Measurements from ENCODE around the gene NPAS3.

Gene NPAS3

DNA sequence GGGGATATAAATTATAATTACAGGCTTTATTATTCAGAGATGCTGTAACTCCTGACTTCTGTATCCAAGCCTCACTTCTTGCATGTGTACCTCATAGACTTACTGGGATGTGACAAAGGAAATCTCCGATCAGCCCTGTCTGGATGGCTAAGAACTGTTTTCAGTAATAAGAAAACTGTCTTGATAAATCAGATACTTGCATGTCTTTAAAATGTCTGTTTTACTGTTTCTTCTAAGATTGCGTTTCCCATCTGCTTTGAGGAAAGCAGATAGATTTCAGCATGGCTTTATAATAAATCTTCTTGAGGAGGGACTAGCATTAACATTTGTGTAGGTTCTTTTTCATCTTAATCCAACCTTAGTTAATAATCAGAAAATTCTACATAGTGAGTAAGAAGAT lies 616.3 kb downstream of the NPAS3 start:
- TF ChIP-seq, protein P1, sequence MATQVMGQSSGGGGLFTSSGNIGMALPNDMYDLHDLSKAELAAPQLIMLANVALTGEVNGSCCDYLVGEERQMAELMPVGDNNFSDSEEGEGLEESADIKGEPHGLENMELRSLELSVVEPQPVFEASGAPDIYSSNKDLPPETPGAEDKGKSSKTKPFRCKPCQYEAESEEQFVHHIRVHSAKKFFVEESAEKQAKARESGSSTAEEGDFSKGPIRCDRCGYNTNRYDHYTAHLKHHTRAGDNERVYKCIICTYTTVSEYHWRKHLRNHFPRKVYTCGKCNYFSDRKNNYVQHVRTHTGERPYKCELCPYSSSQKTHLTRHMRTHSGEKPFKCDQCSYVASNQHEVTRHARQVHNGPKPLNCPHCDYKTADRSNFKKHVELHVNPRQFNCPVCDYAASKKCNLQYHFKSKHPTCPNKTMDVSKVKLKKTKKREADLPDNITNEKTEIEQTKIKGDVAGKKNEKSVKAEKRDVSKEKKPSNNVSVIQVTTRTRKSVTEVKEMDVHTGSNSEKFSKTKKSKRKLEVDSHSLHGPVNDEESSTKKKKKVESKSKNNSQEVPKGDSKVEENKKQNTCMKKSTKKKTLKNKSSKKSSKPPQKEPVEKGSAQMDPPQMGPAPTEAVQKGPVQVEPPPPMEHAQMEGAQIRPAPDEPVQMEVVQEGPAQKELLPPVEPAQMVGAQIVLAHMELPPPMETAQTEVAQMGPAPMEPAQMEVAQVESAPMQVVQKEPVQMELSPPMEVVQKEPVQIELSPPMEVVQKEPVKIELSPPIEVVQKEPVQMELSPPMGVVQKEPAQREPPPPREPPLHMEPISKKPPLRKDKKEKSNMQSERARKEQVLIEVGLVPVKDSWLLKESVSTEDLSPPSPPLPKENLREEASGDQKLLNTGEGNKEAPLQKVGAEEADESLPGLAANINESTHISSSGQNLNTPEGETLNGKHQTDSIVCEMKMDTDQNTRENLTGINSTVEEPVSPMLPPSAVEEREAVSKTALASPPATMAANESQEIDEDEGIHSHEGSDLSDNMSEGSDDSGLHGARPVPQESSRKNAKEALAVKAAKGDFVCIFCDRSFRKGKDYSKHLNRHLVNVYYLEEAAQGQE (IDR thresholded peaks at IDR 0.05; ENCODE audit: insufficient read depth in 1 of 2, low read depth in 2 of 2, low read length in 2 of 2) = no peak
- TF ChIP-seq TAF1 (IDR thresholded peaks at IDR 0.05; ENCODE audit: borderline replicate concordance, insufficient read depth, low read length) = no peak
- TF ChIP-seq FOXP2 (optimal IDR thresholded peaks at IDR 0.05; ENCODE audit: borderline replicate concordance, extremely low read depth, extremely low read length, insufficient read depth) = no peak
- TF ChIP-seq POLR2AphosphoS5 (IDR thresholded peaks at IDR 0.05; ENCODE audit: low read depth, low read length) = no peak
- no peak for TF ChIP-seq SIN3A (IDR thresholded peaks at IDR 0.05; ENCODE audit: borderline replicate concordance, insufficient read depth, low read length)

DNA sequence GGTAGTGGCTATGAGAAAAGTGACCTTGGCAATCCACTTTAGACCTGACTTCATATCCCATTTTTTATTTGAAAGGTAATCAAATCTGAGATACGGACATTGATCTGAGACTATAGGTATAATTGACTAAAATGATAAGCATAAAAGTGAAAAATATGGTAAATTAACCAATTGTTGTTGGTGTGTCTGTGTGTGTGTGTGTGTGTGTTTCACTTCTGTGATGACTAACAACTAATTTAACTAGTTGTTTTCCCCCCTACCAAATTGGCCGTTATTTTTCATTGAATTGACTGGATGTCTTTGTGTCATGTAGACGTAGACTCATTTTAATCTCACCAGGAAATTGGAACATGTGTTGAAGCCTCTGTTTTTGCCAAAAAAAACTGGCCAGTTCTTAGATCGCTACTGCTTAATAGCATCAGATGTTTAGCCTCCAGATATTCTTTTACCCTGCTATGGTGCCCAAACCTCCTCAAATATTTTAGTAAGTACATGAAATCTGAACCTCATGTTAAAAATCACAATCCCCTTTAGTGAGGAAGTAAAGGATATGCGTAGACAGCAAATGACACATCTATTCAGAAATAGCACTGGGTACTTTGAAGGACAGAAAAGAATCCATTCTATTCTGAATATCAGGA lies 617.2 kb downstream of the NPAS3 start:
- TF ChIP-seq, protein P1 (IDR thresholded peaks at IDR 0.05; ENCODE audit: insufficient read depth in 1 of 2, low read depth in 2 of 2, low read length in 2 of 2) = no peak
- no peak for TF ChIP-seq TAF1 (IDR thresholded peaks at IDR 0.05; ENCODE audit: borderline replicate concordance, insufficient read depth, low read length)

DNA sequence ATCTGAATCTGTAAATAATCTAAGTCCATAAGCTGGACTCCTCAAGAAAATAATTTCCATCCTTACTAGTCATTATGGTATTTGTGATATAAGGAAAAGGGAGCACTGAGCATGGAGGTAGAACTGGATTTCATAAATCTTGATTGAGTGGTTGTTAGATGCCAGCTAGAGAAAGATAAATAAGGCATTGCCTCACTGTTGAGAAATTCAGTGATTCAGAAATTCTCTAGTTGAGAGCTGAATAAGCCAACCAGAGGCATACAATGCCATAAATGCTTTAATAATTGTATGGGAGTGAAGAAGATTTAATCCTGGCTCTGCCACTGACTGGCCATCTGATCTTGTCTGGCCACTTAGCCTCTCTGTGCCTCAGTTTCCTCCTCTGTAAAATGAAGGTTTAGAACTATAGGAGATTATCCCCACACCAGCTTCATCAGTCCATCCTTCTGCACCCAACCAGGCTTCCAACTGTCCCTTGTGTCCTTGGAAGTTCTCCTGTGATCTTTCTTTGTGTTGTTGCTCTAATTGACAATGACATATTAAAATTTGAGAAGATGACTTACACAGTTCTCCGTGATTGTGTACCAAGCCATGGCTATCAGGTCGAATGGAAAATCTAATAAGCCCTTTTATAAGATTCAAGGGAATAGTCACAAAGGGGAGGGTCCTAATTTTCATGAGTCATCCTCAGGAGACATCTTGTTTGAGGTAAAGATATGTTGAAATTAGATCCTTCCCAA lies 617.9 kb downstream of the NPAS3 start:
- no peak for TF ChIP-seq SIN3A (IDR thresholded peaks at IDR 0.05; ENCODE audit: borderline replicate concordance, insufficient read depth, low read length)
- TF ChIP-seq FOXP2 (optimal IDR thresholded peaks at IDR 0.05; ENCODE audit: borderline replicate concordance, extremely low read depth, extremely low read length, insufficient read depth) = no peak
- TF ChIP-seq, protein P1 (IDR thresholded peaks at IDR 0.05; ENCODE audit: insufficient read depth in 1 of 2, low read depth in 2 of 2, low read length in 2 of 2) = no peak
- no peak for TF ChIP-seq POLR2AphosphoS5 (IDR thresholded peaks at IDR 0.05; ENCODE audit: low read depth, low read length)
- TF ChIP-seq TAF1 (IDR thresholded peaks at IDR 0.05; ENCODE audit: borderline replicate concordance, insufficient read depth, low read length) = no peak

DNA sequence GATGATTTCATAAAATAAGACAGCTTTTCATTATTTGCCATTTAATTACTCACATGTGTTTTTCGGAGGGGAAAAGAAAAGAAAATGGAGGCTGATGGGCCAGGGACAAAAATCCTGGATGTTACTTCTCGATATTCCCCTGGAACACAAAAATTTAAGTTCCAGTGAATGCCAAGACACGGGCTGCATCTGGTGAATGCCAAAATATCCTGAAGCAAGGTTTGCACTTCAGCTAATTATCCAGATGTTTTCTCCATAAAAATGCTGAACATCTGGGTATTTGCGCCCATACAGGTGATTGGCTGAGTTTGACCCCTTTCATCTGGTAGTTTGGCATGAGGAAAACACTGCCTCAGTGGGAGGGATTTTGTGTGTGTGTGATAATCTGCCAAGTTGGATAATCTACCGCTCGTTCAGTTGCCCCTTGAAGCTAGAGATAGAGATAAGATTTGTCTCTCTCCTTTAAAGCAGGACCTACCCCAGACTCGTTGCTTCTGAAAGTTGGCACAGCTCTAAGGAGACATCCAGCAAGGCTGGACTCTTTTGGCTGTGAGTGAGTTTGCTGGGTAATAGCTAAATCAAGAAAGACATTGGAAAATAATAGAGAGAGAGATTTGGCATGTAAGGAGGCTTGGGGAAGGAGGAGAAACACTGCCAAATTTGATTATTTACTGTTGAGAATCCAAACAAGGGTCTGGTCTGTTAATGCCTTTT lies 622.2 kb downstream of the NPAS3 start:
- TF ChIP-seq POLR2AphosphoS5 (IDR thresholded peaks at IDR 0.05; ENCODE audit: low read depth, low read length) (no peak), FOXP2 (optimal IDR thresholded peaks at IDR 0.05; ENCODE audit: borderline replicate concordance, extremely low read depth, extremely low read length, insufficient read depth) (no peak), TAF1 (IDR thresholded peaks at IDR 0.05; ENCODE audit: borderline replicate concordance, insufficient read depth, low read length) (no peak), SIN3A (IDR thresholded peaks at IDR 0.05; ENCODE audit: borderline replicate concordance, insufficient read depth, low read length) (no peak)
- TF ChIP-seq, protein P1 (IDR thresholded peaks at IDR 0.05; ENCODE audit: insufficient read depth in 1 of 2, low read depth in 2 of 2, low read length in 2 of 2) = no peak

Data from PFSK-1 (cell line).